PC-3 (cell line): ENCODE results near the gene L1CAM.

Experiments used
- EZH2 ChIP-seq: fragments of 300-600 bp; sonication (generic); IDR thresholded peaks from one replicate; pipeline ENCODE4 v1.6.1; 2017; ENCODE audit warnings: antibody characterized with exemption, mild to moderate bottlenecking, low read length; ENCODE audit not compliant: unreplicated experiment
- EZH2phosphoT487 ChIP-seq: fragments of 300-600 bp; sonication (generic); IDR thresholded peaks from 2 replicates; pipeline ENCODE4 v1.6.1; 2018; ENCODE audit warnings: mild to moderate bottlenecking, antibody characterized with exemption, low read length, borderline replicate concordance
- TF ChIP-seq, protein P1 (sequence below): fragments of 300-600 bp; sonication (generic); conservative IDR thresholded peaks from 2 replicates; pipeline ENCODE4 v1.5.1; 2017; ENCODE audit warnings: antibody characterized with exemption, low read depth, mild to moderate bottlenecking, low read length

DNA sequence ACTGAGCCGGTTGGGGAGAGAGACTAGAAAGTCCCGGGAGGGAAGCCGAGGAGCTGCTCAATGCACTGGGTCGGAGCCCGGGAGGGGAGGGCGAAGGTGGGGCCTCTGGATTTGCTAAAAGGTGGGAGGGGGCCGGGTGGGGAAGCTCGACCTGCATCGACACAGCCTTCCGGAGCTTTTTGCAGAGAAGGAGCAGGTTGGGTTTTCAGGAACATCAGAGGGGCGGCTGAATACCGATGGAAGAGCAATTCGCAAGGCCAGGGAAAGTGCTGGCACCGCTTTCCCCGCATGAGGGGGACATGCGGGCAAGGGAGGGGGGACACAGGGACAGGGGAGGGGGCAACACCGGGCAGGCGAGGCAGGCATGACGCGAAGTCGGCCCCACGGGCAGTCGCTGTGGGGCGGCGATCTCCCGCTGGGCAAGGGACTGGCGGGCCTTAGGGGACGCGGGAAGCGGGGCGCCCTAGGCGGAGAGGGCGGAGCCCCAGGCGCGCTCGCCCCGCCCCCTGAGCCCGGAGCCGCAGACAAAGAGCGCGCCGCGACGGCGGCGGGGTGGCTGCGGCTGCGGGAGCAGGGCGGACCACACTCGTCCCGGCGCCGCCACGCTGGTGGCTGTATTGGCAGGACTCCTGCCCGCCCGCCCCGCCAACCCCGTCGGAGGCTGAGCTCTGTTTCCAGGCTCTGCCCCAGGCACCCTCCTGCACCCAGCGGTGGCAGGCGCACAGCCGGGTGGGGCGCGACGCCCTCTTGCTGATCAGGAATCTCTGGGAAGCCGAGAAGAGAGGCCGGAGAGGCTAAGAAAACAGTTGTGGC is 67.2 kb downstream of the L1CAM start:
- TF ChIP-seq, protein P1, sequence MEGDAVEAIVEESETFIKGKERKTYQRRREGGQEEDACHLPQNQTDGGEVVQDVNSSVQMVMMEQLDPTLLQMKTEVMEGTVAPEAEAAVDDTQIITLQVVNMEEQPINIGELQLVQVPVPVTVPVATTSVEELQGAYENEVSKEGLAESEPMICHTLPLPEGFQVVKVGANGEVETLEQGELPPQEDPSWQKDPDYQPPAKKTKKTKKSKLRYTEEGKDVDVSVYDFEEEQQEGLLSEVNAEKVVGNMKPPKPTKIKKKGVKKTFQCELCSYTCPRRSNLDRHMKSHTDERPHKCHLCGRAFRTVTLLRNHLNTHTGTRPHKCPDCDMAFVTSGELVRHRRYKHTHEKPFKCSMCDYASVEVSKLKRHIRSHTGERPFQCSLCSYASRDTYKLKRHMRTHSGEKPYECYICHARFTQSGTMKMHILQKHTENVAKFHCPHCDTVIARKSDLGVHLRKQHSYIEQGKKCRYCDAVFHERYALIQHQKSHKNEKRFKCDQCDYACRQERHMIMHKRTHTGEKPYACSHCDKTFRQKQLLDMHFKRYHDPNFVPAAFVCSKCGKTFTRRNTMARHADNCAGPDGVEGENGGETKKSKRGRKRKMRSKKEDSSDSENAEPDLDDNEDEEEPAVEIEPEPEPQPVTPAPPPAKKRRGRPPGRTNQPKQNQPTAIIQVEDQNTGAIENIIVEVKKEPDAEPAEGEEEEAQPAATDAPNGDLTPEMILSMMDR: no peak
- TF ChIP-seq EZH2phosphoT487 (no peak), EZH2 (no peak)
